ENCODE results near the gene C14orf180. TPM values are rescaled to one million over a fixed set of nuclear protein-coding genes. Genes with fewer than 3 reads are reported as not detected.

C14orf180 gene
- total and polyA plus RNA-seq, 5 donors = 56.5 to 153 (median 107) TPM

Other genes with a start within 250 kb of the C14orf180 start
- 1 to 10 TPM in 2 of 4 donors, under 1 TPM in 2; 0.57 to 2.2 (median 0.94) TPM for gene TMEM179, start 25.0 kb downstream of the C14orf180 start, total RNA-seq
- gene TMEM179, start 25.0 kb downstream of the C14orf180 start, polyA plus RNA-seq = 1.4 TPM
- gene INF2, start 109.9 kb downstream of the C14orf180 start, total RNA-seq = 10 to 100 TPM; 36.2 to 46.4 (median 42.3) TPM
- 36.6 TPM for gene INF2, start 109.9 kb downstream of the C14orf180 start, polyA plus RNA-seq
- 100 to 1,000 TPM; 156 to 212 (median 188) TPM for gene ADSS1, start 144.5 kb downstream of the C14orf180 start, total RNA-seq
- 217 TPM for gene ADSS1, start 144.5 kb downstream of the C14orf180 start, polyA plus RNA-seq
- gene SIVA1, start 173.4 kb downstream of the C14orf180 start, total RNA-seq = 10 to 100 TPM; 74.6 to 88.5 (median 85.1) TPM
- 201 TPM for gene SIVA1, start 173.4 kb downstream of the C14orf180 start, polyA plus RNA-seq
- gene AKT1, start 216.0 kb downstream of the C14orf180 start, total RNA-seq = 100 to 1,000 TPM; 120 to 154 (median 126) TPM
- gene AKT1, start 216.0 kb downstream of the C14orf180 start, polyA plus RNA-seq = 101 TPM
- gene ZBTB42, start 221.3 kb downstream of the C14orf180 start, total RNA-seq = 1 to 10 TPM; 6.0 to 7.7 (median 6.6) TPM
- gene ZBTB42, start 221.3 kb downstream of the C14orf180 start, polyA plus RNA-seq = 5.3 TPM